ENCODE results near the gene IL1RAPL1. TPM values are rescaled to one million over a fixed set of nuclear protein-coding genes. Genes with fewer than 3 reads are reported as not detected.

Gene IL1RAPL1
- total RNA-seq, 2 donors from 2014 or later: not detected

GRCh38 chrX:29665532-29665931 is 1078.3 kb downstream of the IL1RAPL1 start:
- H3K36me3 Mint-ChIP-seq (ENCODE audit: low read depth): no peaks in the 10 kb centered on the region
- no peaks in the 10 kb centered on the region for H3K9me3 ChIP-seq (ENCODE audit: control insufficient read depth, low read length, poor library complexity, severe bottlenecking)
- no peak for DNase-seq
- no peak overlapping the region for H3K4me3 Mint-ChIP-seq
- no peaks in the 10 kb centered on the region for H3K4me1 Mint-ChIP-seq
- no peaks in the 10 kb centered on the region for H3K27me3 Mint-ChIP-seq
- ATAC-seq: no peak
- H3K27ac Mint-ChIP-seq: no peak overlapping the region

GRCh38 chrX:29666366-29666765 is 1079.1 kb downstream of the IL1RAPL1 start:
- no peaks in the 10 kb centered on the region for H3K4me1 Mint-ChIP-seq
- H3K4me3 Mint-ChIP-seq: no peak overlapping the region
- ATAC-seq (no peak), DNase-seq (no peak)
- no peak overlapping the region for H3K27ac Mint-ChIP-seq
- no peaks in the 10 kb centered on the region for H3K27me3 Mint-ChIP-seq
- H3K9me3 ChIP-seq (ENCODE audit: control insufficient read depth, low read length, poor library complexity, severe bottlenecking): no peaks in the 10 kb centered on the region
- H3K36me3 Mint-ChIP-seq (ENCODE audit: low read depth): no peaks in the 10 kb centered on the region

- no peaks in the 10 kb centered on the region for H3K9me3 ChIP-seq (ENCODE audit: control insufficient read depth, low read length, poor library complexity, severe bottlenecking)
- Mint-ChIP-seq H3K4me1 (no peaks in the 10 kb centered on the region), H3K27me3 (no peaks in the 10 kb centered on the region), H3K36me3 (ENCODE audit: low read depth) (no peaks in the 10 kb centered on the region), H3K27ac (no peak overlapping the region), H3K4me3 (no peak overlapping the region)
- no peak for DNase-seq
- no peak for ATAC-seq
Observed at GRCh38 chrX:29671421-29671820, 1084.2 kb downstream of the IL1RAPL1 start.

DNA sequence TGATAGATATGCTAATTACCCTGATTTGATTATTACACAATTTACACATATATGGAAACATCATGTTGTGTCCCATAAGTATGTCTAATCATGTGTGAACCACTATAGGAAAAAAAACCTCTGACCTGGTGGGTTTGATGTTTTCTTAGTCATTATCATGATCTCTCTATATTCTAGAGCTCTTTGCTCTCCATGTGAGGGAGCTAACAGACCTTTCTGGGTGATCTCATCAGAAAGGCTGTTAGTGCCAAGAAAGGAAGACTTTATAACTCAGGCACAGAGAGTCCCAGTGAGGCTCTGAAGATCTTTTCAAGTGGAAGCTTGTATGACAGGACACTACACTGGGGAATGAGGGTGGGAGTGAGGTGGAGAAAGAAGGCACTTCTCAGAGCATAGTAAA is 1100.4 kb downstream of the IL1RAPL1 start:
- H3K36me3 Mint-ChIP-seq (ENCODE audit: low read depth): no peaks in the 10 kb centered on the region
- H3K27me3 Mint-ChIP-seq: no peaks in the 10 kb centered on the region
- ATAC-seq: no peak
- no peak for DNase-seq
- no peaks in the 10 kb centered on the region for H3K4me1 Mint-ChIP-seq
- H3K4me3 Mint-ChIP-seq: no peak overlapping the region
- no peak overlapping the region for H3K27ac Mint-ChIP-seq
- H3K9me3 ChIP-seq (ENCODE audit: control insufficient read depth, low read length, poor library complexity, severe bottlenecking): no peaks in the 10 kb centered on the region

DNA sequence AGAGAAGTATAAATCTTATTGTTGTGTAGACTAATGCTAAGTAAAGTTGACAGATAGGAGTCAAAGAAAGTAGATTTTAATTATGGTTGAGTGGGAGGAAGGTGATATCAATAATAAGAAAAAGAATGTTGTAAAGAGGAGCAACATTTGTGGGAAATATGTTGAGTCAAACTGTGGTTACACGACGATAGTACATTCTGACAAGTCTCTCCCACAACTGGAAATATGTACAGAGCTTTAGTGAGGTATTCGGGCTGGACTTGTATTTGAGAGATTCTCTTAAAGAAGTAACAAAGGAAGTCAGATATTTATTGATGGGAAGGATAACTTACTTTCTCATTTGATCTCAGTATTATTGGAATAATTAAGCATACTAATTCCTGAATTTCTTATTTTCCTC is 1102.8 kb downstream of the IL1RAPL1 start:
- DNase-seq: no peak
- Mint-ChIP-seq H3K27ac (no peak overlapping the region), H3K27me3 (no peaks in the 10 kb centered on the region), H3K4me3 (no peak overlapping the region), H3K4me1 (no peaks in the 10 kb centered on the region), H3K36me3 (ENCODE audit: low read depth) (no peaks in the 10 kb centered on the region)
- ATAC-seq: no peak
- H3K9me3 ChIP-seq (ENCODE audit: control insufficient read depth, low read length, poor library complexity, severe bottlenecking): no peaks in the 10 kb centered on the region

GRCh38 chrX:29691044-29691443 is 1103.8 kb downstream of the IL1RAPL1 start:
- H3K4me1 Mint-ChIP-seq: no peaks in the 10 kb centered on the region
- DNase-seq (no peak), ATAC-seq (no peak)
- no peaks in the 10 kb centered on the region for H3K9me3 ChIP-seq (ENCODE audit: control insufficient read depth, low read length, poor library complexity, severe bottlenecking)
- H3K36me3 Mint-ChIP-seq (ENCODE audit: low read depth): no peaks in the 10 kb centered on the region
- no peak overlapping the region for H3K27ac Mint-ChIP-seq
- no peak overlapping the region for H3K4me3 Mint-ChIP-seq
- no peaks in the 10 kb centered on the region for H3K27me3 Mint-ChIP-seq

DNA sequence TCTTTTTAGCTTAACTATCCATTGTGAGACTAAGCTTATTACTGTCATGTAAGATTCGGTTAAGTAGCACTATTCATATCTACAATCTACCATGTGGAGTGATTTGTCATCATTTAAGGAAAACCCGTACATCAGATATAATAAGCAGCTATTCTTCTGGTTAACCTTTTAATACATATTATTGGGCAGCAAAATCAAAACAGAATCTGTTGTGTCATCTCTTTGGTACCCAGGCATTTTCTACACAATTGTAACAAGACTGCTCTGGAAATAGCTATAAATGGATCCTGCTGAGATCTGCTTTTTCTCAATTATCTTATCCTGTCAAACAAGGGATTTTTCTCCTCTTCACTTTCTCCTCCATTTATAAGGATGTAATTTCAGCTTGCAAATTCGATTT is 1106.7 kb downstream of the IL1RAPL1 start:
- no peaks in the 10 kb centered on the region for H3K4me1 Mint-ChIP-seq
- DNase-seq: no peak
- no peaks in the 10 kb centered on the region for H3K36me3 Mint-ChIP-seq (ENCODE audit: low read depth)
- no peaks in the 10 kb centered on the region for H3K27me3 Mint-ChIP-seq
- no peak for ATAC-seq
- H3K9me3 ChIP-seq (ENCODE audit: control insufficient read depth, low read length, poor library complexity, severe bottlenecking): no peaks in the 10 kb centered on the region
- H3K27ac Mint-ChIP-seq: no peak overlapping the region
- H3K4me3 Mint-ChIP-seq: no peak overlapping the region

DNA sequence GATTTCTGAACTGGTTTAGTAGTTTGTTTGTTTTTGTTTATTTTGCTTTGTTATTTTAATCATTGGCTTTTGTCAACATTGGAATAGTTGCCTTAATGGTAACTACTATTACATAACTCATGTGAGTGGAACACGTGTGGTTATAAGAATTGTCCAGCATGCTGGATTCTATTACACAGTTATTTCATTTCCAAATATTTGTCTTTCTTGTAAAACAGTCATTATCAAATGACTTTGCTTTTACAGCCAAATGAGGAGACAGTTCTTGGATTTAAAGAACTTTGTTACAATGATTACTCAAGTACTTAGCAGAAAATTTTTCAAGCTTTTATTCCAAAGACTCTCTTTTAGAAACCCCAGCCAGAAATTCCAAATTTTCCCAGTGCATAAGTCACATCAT is 1112.0 kb downstream of the IL1RAPL1 start:
- DNase-seq: no peak
- ATAC-seq: no peak
- Mint-ChIP-seq H3K27me3 (no peaks in the 10 kb centered on the region), H3K4me3 (no peak overlapping the region), H3K27ac (no peak overlapping the region), H3K36me3 (ENCODE audit: low read depth) (no peaks in the 10 kb centered on the region), H3K4me1 (no peaks in the 10 kb centered on the region)
- no peaks in the 10 kb centered on the region for H3K9me3 ChIP-seq (ENCODE audit: control insufficient read depth, low read length, poor library complexity, severe bottlenecking)

- no peaks in the 10 kb centered on the region for H3K36me3 Mint-ChIP-seq (ENCODE audit: low read depth)
- ATAC-seq (no peak), DNase-seq (no peak)
- no peaks in the 10 kb centered on the region for H3K4me1 Mint-ChIP-seq
- H3K27ac Mint-ChIP-seq: no peak overlapping the region
- H3K27me3 Mint-ChIP-seq: no peaks in the 10 kb centered on the region
- H3K9me3 ChIP-seq (ENCODE audit: control insufficient read depth, low read length, poor library complexity, severe bottlenecking): no peaks in the 10 kb centered on the region
- H3K4me3 Mint-ChIP-seq: no peak overlapping the region
Observed at GRCh38 chrX:29707088-29707487, 1119.8 kb downstream of the IL1RAPL1 start.

DNA sequence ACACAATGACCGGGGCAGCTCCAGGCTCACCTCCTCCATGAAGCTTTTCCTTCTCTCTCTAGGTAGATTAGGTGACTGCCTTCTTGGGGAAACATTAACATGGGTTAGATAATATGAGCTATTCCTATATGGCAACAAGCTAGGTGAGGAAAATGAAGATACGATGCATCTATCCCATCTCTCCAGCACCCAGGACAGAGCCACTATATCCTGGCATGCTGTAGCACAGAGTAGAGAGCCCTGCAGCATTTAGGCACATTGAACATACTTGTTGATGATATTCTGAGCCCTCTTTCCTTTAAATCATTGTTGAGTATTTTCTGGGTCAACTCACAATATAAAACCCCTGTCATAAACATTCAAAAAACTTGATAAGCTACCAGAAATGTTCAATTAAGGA is 1133.9 kb downstream of the IL1RAPL1 start:
- Mint-ChIP-seq H3K27me3 (no peaks in the 10 kb centered on the region), H3K4me3 (no peak overlapping the region), H3K4me1 (no peaks in the 10 kb centered on the region), H3K27ac (no peak overlapping the region), H3K36me3 (ENCODE audit: low read depth) (no peaks in the 10 kb centered on the region)
- ATAC-seq (no peak), DNase-seq (no peak)
- H3K9me3 ChIP-seq (ENCODE audit: control insufficient read depth, low read length, poor library complexity, severe bottlenecking): no peaks in the 10 kb centered on the region

DNA sequence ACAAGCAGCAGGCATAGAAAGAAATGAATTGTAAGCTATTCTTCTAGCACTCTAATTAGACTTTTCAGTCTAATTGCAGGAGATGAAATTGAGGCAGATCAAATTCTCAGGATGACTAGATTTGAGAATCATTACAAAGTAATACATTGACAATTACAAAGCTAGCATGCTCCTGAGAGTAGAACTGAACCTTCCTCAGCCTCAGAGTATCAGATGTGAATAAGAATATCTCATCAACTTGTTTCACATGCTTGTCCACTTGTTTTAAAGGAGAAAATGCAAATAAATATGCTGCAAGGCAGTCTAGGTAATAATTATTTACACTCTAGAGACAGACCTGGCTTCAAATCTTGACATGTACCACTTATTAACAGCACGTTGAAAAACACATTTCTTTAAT is 1137.1 kb downstream of the IL1RAPL1 start:
- no peak overlapping the region for H3K4me3 Mint-ChIP-seq
- no peaks in the 10 kb centered on the region for H3K9me3 ChIP-seq (ENCODE audit: control insufficient read depth, low read length, poor library complexity, severe bottlenecking)
- DNase-seq (no peak), ATAC-seq (no peak)
- H3K36me3 Mint-ChIP-seq (ENCODE audit: low read depth): no peaks in the 10 kb centered on the region
- H3K27ac Mint-ChIP-seq: no peak overlapping the region
- no peaks in the 10 kb centered on the region for H3K4me1 Mint-ChIP-seq
- no peaks in the 10 kb centered on the region for H3K27me3 Mint-ChIP-seq

- no peak overlapping the region for H3K4me3 Mint-ChIP-seq
- ATAC-seq: no peak
Observed at GRCh38 chrX:29726811-29727210, 1139.6 kb downstream of the IL1RAPL1 start.

GRCh38 chrX:29728639-29729038 is 1141.4 kb downstream of the IL1RAPL1 start:
- H3K4me1 Mint-ChIP-seq: no peaks in the 10 kb centered on the region
- no peaks in the 10 kb centered on the region for H3K9me3 ChIP-seq (ENCODE audit: control insufficient read depth, low read length, poor library complexity, severe bottlenecking)
- H3K27me3 Mint-ChIP-seq: no peaks in the 10 kb centered on the region
- no peak overlapping the region for H3K4me3 Mint-ChIP-seq
- no peak overlapping the region for H3K27ac Mint-ChIP-seq
- no peak for DNase-seq
- ATAC-seq: no peak
- no peaks in the 10 kb centered on the region for H3K36me3 Mint-ChIP-seq (ENCODE audit: low read depth)

More at GRCh38 chrX:29726811-29727210, 1139.6 kb downstream of the IL1RAPL1 start:
- Mint-ChIP-seq H3K27ac (no peak overlapping the region), H3K27me3 (no peaks in the 10 kb centered on the region), H3K4me1 (no peaks in the 10 kb centered on the region), H3K36me3 (ENCODE audit: low read depth) (no peaks in the 10 kb centered on the region)
- no peak for DNase-seq
- H3K9me3 ChIP-seq (ENCODE audit: control insufficient read depth, low read length, poor library complexity, severe bottlenecking): no peaks in the 10 kb centered on the region

- Mint-ChIP-seq H3K27me3 (no peaks in the 10 kb centered on the region), H3K4me3 (no peak overlapping the region), H3K4me1 (no peaks in the 10 kb centered on the region), H3K36me3 (ENCODE audit: low read depth) (no peaks in the 10 kb centered on the region), H3K27ac (no peak overlapping the region)
- H3K9me3 ChIP-seq (ENCODE audit: control insufficient read depth, low read length, poor library complexity, severe bottlenecking): no peaks in the 10 kb centered on the region
- ATAC-seq (no peak), DNase-seq (no peak)
Observed at GRCh38 chrX:29744966-29745365, 1157.7 kb downstream of the IL1RAPL1 start.

DNA sequence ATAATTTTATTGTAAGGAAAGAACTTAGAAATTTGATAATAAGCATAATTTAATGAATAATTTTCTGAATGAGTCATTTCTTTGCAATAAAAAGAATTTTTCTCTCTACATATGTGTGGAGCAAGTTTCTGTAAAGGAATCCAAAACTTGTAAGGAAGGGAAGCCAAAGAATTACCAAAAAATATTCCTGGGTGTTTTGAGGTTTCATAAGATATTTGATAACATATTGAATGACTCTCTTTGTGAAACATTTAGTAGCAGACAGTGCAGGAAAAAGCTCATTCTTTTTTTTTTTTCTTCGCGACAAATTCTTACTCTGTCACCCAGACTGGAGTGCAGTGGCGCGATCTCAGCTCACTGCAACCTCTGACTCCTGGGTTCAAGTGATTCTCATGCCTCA is 1159.1 kb downstream of the IL1RAPL1 start:
- Mint-ChIP-seq H3K36me3 (ENCODE audit: low read depth) (no peaks in the 10 kb centered on the region), H3K4me3 (no peak overlapping the region)

More for the DNA sequence above, 1159.1 kb downstream of the IL1RAPL1 start:
- Mint-ChIP-seq H3K27ac (no peak overlapping the region), H3K4me1 (no peaks in the 10 kb centered on the region), H3K27me3 (no peaks in the 10 kb centered on the region)
- DNase-seq (no peak), ATAC-seq (no peak)
- H3K9me3 ChIP-seq (ENCODE audit: control insufficient read depth, low read length, poor library complexity, severe bottlenecking): no peaks in the 10 kb centered on the region

All from T-helper 17 cell (primary cell).